ENCODE results near the gene XRCC2. TPM values are rescaled to one million over a fixed set of nuclear protein-coding genes. Genes with fewer than 3 reads are reported as not detected.

Gene XRCC2
- total RNA-seq, 4 donors from 2014 or later, result under 0.01 to 8.7 (median 0.37) TPM; not detected in 1

DNA sequence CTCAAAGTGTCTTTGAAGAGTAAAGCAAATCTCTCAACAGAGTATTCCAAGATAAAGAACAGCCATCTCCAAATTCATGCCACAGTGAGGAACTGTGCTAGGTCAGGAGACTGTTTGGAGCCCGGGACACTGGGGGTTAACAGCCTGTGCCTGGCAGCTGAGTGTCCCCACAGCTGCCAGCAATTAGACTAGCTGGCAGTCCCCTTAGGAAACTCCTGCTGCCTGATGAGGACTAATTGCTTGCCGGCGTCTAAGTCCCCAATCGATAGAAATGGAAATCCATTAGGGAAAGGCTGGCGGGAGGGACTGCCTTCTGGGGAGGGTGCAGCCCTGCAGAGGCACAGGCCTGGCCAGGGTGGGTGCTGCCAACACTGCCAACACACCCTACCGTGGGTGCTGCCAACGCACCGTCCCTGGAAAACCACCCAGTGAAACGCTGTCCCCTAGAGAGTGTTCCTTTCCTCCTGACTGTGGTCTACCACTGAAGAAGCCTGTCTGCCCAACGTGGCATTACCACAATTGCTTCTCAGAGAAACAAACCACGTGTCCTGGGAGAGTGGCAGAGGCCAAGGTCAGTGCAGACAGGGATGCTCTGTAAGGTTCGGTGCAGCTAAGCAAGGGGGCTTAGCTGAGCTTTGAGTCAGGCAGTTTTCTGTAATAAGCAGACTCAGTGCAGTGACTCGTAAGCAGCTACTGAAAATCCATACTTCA lies 60.8 kb downstream of the XRCC2 start:
- TF ChIP-seq POLR2A (IDR thresholded peaks at IDR 0.05), result no peak
- TF ChIP-seq, protein P1, sequence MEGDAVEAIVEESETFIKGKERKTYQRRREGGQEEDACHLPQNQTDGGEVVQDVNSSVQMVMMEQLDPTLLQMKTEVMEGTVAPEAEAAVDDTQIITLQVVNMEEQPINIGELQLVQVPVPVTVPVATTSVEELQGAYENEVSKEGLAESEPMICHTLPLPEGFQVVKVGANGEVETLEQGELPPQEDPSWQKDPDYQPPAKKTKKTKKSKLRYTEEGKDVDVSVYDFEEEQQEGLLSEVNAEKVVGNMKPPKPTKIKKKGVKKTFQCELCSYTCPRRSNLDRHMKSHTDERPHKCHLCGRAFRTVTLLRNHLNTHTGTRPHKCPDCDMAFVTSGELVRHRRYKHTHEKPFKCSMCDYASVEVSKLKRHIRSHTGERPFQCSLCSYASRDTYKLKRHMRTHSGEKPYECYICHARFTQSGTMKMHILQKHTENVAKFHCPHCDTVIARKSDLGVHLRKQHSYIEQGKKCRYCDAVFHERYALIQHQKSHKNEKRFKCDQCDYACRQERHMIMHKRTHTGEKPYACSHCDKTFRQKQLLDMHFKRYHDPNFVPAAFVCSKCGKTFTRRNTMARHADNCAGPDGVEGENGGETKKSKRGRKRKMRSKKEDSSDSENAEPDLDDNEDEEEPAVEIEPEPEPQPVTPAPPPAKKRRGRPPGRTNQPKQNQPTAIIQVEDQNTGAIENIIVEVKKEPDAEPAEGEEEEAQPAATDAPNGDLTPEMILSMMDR (IDR thresholded peaks at IDR 0.05), result no peak
- no peaks in the 10 kb centered on the region for H3K4me1 ChIP-seq
- H3K9me3 ChIP-seq, result no peaks in the 10 kb centered on the region
- no peaks in the 10 kb centered on the region for H3K36me3 ChIP-seq
- H3K4me3 ChIP-seq, result no peak overlapping the region
- no peak for DNase-seq
- H3K27me3 ChIP-seq, result no peaks in the 10 kb centered on the region
- no peak overlapping the region for H3K27ac ChIP-seq
- intact Hi-C loops (cut with DNase I; ENCODE audit: low total_unique reads), result no loop called here

- no peak for DNase-seq
- no peak overlapping the region for H3K27ac ChIP-seq
- no peaks in the 10 kb centered on the region for H3K9me3 ChIP-seq
- no peaks in the 10 kb centered on the region for H3K27me3 ChIP-seq
- intact Hi-C loops (cut with DNase I; ENCODE audit: low total_unique reads), result no loop called here
- H3K36me3 ChIP-seq, result no peaks in the 10 kb centered on the region
- H3K4me3 ChIP-seq, result no peak overlapping the region
- no peaks in the 10 kb centered on the region for H3K4me1 ChIP-seq
- TF ChIP-seq POLR2A (IDR thresholded peaks at IDR 0.05), result no peak
- TF ChIP-seq, protein P1 (IDR thresholded peaks at IDR 0.05), result no peak
Measured at GRCh38 chr7:152608656-152609055, 67.3 kb downstream of the XRCC2 start.

DNA sequence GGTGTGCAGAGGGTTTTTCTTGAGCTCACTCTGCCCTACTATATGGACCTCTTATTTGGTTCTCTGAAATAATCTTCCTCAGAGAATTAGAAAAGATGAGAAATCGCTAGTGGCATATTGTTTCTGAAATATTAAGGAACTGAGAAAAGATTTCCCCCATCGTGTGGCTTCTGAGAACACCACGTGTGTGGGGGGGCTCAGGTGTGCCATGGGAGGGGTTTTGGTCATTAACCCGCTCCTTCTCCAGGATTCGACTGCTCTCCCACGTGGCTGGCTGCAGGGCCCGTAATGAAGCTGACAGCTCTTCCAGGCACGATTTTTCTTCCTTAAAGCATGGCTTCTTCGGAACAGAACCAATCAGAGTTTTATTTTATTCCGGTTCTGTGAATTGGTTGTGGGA lies 67.7 kb downstream of the XRCC2 start:
- H3K4me3 ChIP-seq, result no peak overlapping the region
- no peak for DNase-seq
- H3K4me1 ChIP-seq, result no peaks in the 10 kb centered on the region
- H3K36me3 ChIP-seq, result no peaks in the 10 kb centered on the region
- no peaks in the 10 kb centered on the region for H3K27me3 ChIP-seq
- no peak for TF ChIP-seq POLR2A (IDR thresholded peaks at IDR 0.05)
- TF ChIP-seq, protein P1 (IDR thresholded peaks at IDR 0.05), result no peak
- H3K9me3 ChIP-seq, result no peaks in the 10 kb centered on the region
- H3K27ac ChIP-seq, result no peak overlapping the region
- intact Hi-C loops (cut with DNase I; ENCODE audit: low total_unique reads), result no loop called here

DNA sequence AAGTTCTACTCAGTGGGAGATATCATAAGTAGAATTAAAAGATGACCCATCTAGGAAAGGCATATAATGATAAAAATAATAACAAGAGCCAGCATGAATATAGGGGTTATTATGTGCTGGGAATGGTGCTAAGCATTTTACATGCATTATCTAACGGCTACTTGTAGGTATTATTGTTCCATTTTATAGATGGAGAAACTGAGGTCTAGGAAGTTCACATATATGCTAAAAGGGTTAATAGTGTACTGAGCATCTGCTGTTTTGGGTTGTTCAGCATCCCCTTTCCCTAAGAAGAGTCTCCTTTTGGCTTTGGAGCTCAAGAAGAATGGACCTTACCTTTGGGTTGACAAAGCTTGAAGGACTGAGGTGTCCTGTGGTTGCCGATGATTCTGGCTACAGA lies 68.9 kb downstream of the XRCC2 start:
- no peak overlapping the region for H3K27ac ChIP-seq
- H3K4me3 ChIP-seq, result no peak overlapping the region
- no peaks in the 10 kb centered on the region for H3K9me3 ChIP-seq
- DNase-seq, result no peak
- H3K4me1 ChIP-seq, result no peaks in the 10 kb centered on the region
- H3K27me3 ChIP-seq, result no peaks in the 10 kb centered on the region
- no peaks in the 10 kb centered on the region for H3K36me3 ChIP-seq
- TF ChIP-seq, protein P1 (IDR thresholded peaks at IDR 0.05), result no peak
- no peak for TF ChIP-seq POLR2A (IDR thresholded peaks at IDR 0.05)
- intact Hi-C loops (cut with DNase I; ENCODE audit: low total_unique reads), result no loop called here

- intact Hi-C loops (cut with DNase I; ENCODE audit: low total_unique reads), result no loop called here
- H3K27me3 ChIP-seq, result no peaks in the 10 kb centered on the region
- no peaks in the 10 kb centered on the region for H3K9me3 ChIP-seq
- no peaks in the 10 kb centered on the region for H3K36me3 ChIP-seq
- no peaks in the 10 kb centered on the region for H3K4me1 ChIP-seq
- no peak overlapping the region for H3K27ac ChIP-seq
- no peak for TF ChIP-seq POLR2A (IDR thresholded peaks at IDR 0.05)
- TF ChIP-seq, protein P1 (IDR thresholded peaks at IDR 0.05), result no peak
- no peak for DNase-seq
- no peak overlapping the region for H3K4me3 ChIP-seq
Measured at GRCh38 chr7:152602962-152603361, 73.0 kb downstream of the XRCC2 start.

Data from uterus (tissue), 4 donors.